Keratinocyte (primary cell): ENCODE measurements around the gene RARA.

Experiments
- EZH2 ChIP-seq: IDR thresholded peaks from one replicate; pipeline ENCODE4 v1.6.1; 2012; ENCODE audit warnings: inconsistent platforms, mild to moderate bottlenecking, low read length, moderate library complexity
- TF ChIP-seq, protein P1 (sequence below), 3 experiments: IDR thresholded peaks in 1 of 3; conservative IDR thresholded peaks in 1 of 3; optimal IDR thresholded peaks in 1 of 3; 2 replicates in 2 of 3; 3 replicates in 1 of 3; pipeline versions ENCODE3 to v1.5.1; 2011; ENCODE audit warnings: low read length in 3 of 3, mild to moderate bottlenecking in 3 of 3, moderate library complexity in 2 of 3, control low read depth in 1 of 3, inconsistent platforms in 1 of 3; ENCODE audit not compliant: insufficient read depth in 2 of 3; ENCODE audit errors: extremely low read depth in 1 of 3

DNA sequence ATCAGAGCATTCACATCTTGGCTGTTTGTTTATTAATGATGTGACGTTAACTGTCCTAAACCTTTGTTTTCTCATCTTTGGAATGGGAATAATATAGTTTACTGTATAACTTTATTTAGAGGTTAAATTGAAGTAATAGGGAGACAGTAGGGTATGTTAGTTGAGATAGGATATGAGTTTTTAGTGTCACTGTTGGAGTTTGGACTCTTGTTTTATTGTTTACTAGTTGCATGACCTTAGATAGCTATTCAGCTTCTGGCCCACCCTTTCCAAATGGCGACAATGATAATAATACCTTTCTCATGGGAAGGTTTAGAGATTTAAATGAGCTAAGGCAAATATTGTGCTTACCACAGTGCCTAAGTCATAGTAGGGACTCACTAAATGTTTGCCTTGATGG lies 49.5 kb upstream of the RARA start:
- TF ChIP-seq, protein P1, sequence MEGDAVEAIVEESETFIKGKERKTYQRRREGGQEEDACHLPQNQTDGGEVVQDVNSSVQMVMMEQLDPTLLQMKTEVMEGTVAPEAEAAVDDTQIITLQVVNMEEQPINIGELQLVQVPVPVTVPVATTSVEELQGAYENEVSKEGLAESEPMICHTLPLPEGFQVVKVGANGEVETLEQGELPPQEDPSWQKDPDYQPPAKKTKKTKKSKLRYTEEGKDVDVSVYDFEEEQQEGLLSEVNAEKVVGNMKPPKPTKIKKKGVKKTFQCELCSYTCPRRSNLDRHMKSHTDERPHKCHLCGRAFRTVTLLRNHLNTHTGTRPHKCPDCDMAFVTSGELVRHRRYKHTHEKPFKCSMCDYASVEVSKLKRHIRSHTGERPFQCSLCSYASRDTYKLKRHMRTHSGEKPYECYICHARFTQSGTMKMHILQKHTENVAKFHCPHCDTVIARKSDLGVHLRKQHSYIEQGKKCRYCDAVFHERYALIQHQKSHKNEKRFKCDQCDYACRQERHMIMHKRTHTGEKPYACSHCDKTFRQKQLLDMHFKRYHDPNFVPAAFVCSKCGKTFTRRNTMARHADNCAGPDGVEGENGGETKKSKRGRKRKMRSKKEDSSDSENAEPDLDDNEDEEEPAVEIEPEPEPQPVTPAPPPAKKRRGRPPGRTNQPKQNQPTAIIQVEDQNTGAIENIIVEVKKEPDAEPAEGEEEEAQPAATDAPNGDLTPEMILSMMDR (optimal IDR thresholded peaks at IDR 0.05 in 1 of 3, IDR thresholded peaks at IDR 0.05 in 1 of 3, conservative IDR thresholded peaks at IDR 0.05 in 1 of 3; ENCODE audit: extremely low read depth in 1 of 3, insufficient read depth in 2 of 3, low read length in 3 of 3), result no peak
- no peak for TF ChIP-seq EZH2
